ENCODE data around the gene COLEC11. TPM values are rescaled to one million over a fixed set of nuclear protein-coding genes. Genes with fewer than 3 reads are reported as not detected.

COLEC11 gene
- total RNA-seq, 1 experiment from 2014 or later = 1.3 TPM

GRCh38 chr2:3669656-3670055 lies 74.7 kb downstream of the COLEC11 start:
- DNase-seq (ENCODE audit: low spot score) (no peak), ATAC-seq (no peak)
- POLR2A ChIA-PET = no interaction called here
- Mint-ChIP-seq H3K9me3 (peaks cover 51% of the 10 kb centered on the region), H3K27ac (no peak overlapping the region), H3K4me3 (no peak overlapping the region), H3K27me3 (ENCODE audit: low read depth) (peaks cover 11% of the 10 kb centered on the region), H3K4me1 (no peaks in the 10 kb centered on the region), H3K36me3 (peaks cover 28% of the 10 kb centered on the region)
- CTCF ChIA-PET = no interaction called here
- no peak for TF ChIP-seq PRRX2 (CRISPR knock-in tag; IDR thresholded peaks at IDR 0.05)
- no peak for TF ChIP-seq ZNF138 (CRISPR knock-in tag; conservative IDR thresholded peaks at IDR 0.05)
- TF ChIP-seq IRF1 (CRISPR knock-in tag; IDR thresholded peaks at IDR 0.05) = no peak
- no peak for TF ChIP-seq OVOL2 (CRISPR knock-in tag; IDR thresholded peaks at IDR 0.05; ENCODE audit: borderline replicate concordance)
- no peak for TF ChIP-seq CBFB (CRISPR knock-in tag; IDR thresholded peaks at IDR 0.05; ENCODE audit: low read depth)
- no peak for TF ChIP-seq ZNF512 (CRISPR knock-in tag; IDR thresholded peaks at IDR 0.05; ENCODE audit: borderline replicate concordance)
- TF ChIP-seq USF2 (CRISPR knock-in tag; IDR thresholded peaks at IDR 0.05) = no peak
- no peak for TF ChIP-seq ATF6 (CRISPR knock-in tag; IDR thresholded peaks at IDR 0.05)
- TF ChIP-seq SOX15 (CRISPR knock-in tag; IDR thresholded peaks at IDR 0.05) = no peak
- TF ChIP-seq ZNF423 (CRISPR knock-in tag; IDR thresholded peaks at IDR 0.05) = no peak
- TF ChIP-seq E2F1 (CRISPR knock-in tag; IDR thresholded peaks at IDR 0.05) = no peak
- TF ChIP-seq ATF2 (CRISPR knock-in tag; IDR thresholded peaks at IDR 0.05; ENCODE audit: borderline replicate concordance, low read depth) = no peak
- TF ChIP-seq RELA (CRISPR knock-in tag; IDR thresholded peaks at IDR 0.05; ENCODE audit: borderline replicate concordance) = no peak
- no peak for TF ChIP-seq USF1 (CRISPR knock-in tag; IDR thresholded peaks at IDR 0.05)
- TF ChIP-seq PREB (CRISPR knock-in tag; IDR thresholded peaks at IDR 0.05; ENCODE audit: borderline replicate concordance) = no peak

- ChIA-PET POLR2A (no interaction called here), CTCF (no interaction called here)
- DNase-seq (ENCODE audit: low spot score) (no peak), ATAC-seq (no peak)
- Mint-ChIP-seq H3K9me3 (peaks cover 54% of the 10 kb centered on the region), H3K27ac (no peak overlapping the region), H3K36me3 (peaks cover 32% of the 10 kb centered on the region), H3K4me1 (no peaks in the 10 kb centered on the region), H3K4me3 (no peak overlapping the region), H3K27me3 (ENCODE audit: low read depth) (peaks cover 15% of the 10 kb centered on the region)
- TF ChIP-seq STAT6 (CRISPR knock-in tag; conservative IDR thresholded peaks at IDR 0.05; ENCODE audit: low read depth) = no peak
- TF ChIP-seq ZBTB21 (CRISPR knock-in tag; IDR thresholded peaks at IDR 0.05; ENCODE audit: borderline replicate concordance) = no peak
- TF ChIP-seq SOX15 (CRISPR knock-in tag; IDR thresholded peaks at IDR 0.05) = no peak
- no peak for TF ChIP-seq ZNF423 (CRISPR knock-in tag; IDR thresholded peaks at IDR 0.05)
- no peak for TF ChIP-seq TCF7 (CRISPR knock-in tag; IDR thresholded peaks at IDR 0.05; ENCODE audit: low read depth)
- TF ChIP-seq ZNF232 (CRISPR knock-in tag; IDR thresholded peaks at IDR 0.05) = no peak
- no peak for TF ChIP-seq RORB (CRISPR knock-in tag; IDR thresholded peaks at IDR 0.05)
- TF ChIP-seq CDX4 (CRISPR knock-in tag; IDR thresholded peaks at IDR 0.05; ENCODE audit: borderline replicate concordance) = no peak
Observed at GRCh38 chr2:3670376-3670775, 75.5 kb downstream of the COLEC11 start.
